OCI-LY7 (cell line): Measurements from ENCODE around the gene UBAC1. TPM values are rescaled to one million over a fixed set of nuclear protein-coding genes. Genes with fewer than 3 reads are reported as not detected.
"Not testable (repeated sequence)": the region's sequence is repeated elsewhere in the genome, so short reads cannot be mapped to it uniquely, and the experiment has no call there.

Source experiments
- BruUV-seq: library from RNA; stranded (reverse); fragments of 400-500 nt; replicated peaks from 2 replicates; lab custom pipeline; 2021; lab: Mats Ljungman, UMichigan
- CTCF ChIA-PET: fragments of 300-600 bp; sonication (Branson Sonifier 250); formaldehyde crosslinking; loops from one replicate; lab custom pipeline; 2022; ENCODE audit warnings: antibody characterized with exemption; ENCODE audit not compliant: unreplicated experiment; lab: Charles Lee
- POLR2A ChIA-PET: fragments of 300-600 bp; sonication (Branson Sonifier 250); formaldehyde crosslinking; loops from one replicate; lab custom pipeline; 2022; ENCODE audit warnings: antibody characterized with exemption; lab: Charles Lee
- DNase-seq: peaks from one replicate; pipeline ENCODE4 v3.0.0-alpha.2; 2015; ENCODE audit warnings: low spot score
- H2AFZ ChIP-seq: fragments of 200-600 bp; sonication (generic), shearing (Covaris generic); 2 replicates; pipeline ENCODE4 v1.6.1; 2014; ENCODE audit warnings: mild to moderate bottlenecking, antibody characterized with exemption, low read length, moderate library complexity
- H3K27ac ChIP-seq: fragments of 200-600 bp; sonication (generic); 2 replicates; pipeline ENCODE4 v1.5.1; 2014; ENCODE audit warnings: mixed run types, low read depth, mild to moderate bottlenecking, moderate library complexity, low read length, inconsistent platforms; ENCODE audit not compliant: poor library complexity, severe bottlenecking
- H3K36me3 ChIP-seq: fragments of 200-600 bp; sonication (generic); 2 replicates; pipeline ENCODE4 v1.6.1; 2014; ENCODE audit warnings: mild to moderate bottlenecking, antibody characterized with exemption, low read length, moderate library complexity, mixed read lengths; ENCODE audit not compliant: insufficient read depth
- H3K4me1 ChIP-seq: fragments of 200-600 bp; sonication (generic); 2 replicates; pipeline ENCODE4 v1.5.1; 2014; ENCODE audit warnings: mild to moderate bottlenecking, low read length; ENCODE audit not compliant: insufficient read depth, poor library complexity, severe bottlenecking
- H3K4me2 ChIP-seq: fragments of 200-600 bp; sonication (generic); 2 replicates; pipeline ENCODE4 v1.6.1; 2014; ENCODE audit warnings: mild to moderate bottlenecking, low read length
- H3K4me3 ChIP-seq: fragments of 200-600 bp; sonication (generic); 2 replicates; pipeline ENCODE4 v1.5.1; 2014; ENCODE audit warnings: mild to moderate bottlenecking, low read depth, low read length; ENCODE audit not compliant: poor library complexity, severe bottlenecking
- H3K79me2 ChIP-seq: fragments of 200-600 bp; sonication (generic); 2 replicates; pipeline ENCODE4 v1.6.1; 2016; ENCODE audit warnings: low read depth, mild to moderate bottlenecking, low read length, moderate library complexity, mixed read lengths; ENCODE audit not compliant: insufficient read depth
- H3K9me2 ChIP-seq: fragments of 200-600 bp; sonication (generic); 2 replicates; pipeline ENCODE4 v1.6.1; 2016; ENCODE audit warnings: mild to moderate bottlenecking, low read length, mixed read lengths; ENCODE audit not compliant: insufficient read depth
- H3K9me3 ChIP-seq: fragments of 200-600 bp; sonication (generic); 2 replicates; pipeline ENCODE4 v1.6.1; 2014; ENCODE audit warnings: mild to moderate bottlenecking, mixed run types, low read length, mixed read lengths
- H4K20me1 ChIP-seq: fragments of 200-600 bp; sonication (generic); 2 replicates; pipeline ENCODE4 v1.6.1; 2014; ENCODE audit warnings: mild to moderate bottlenecking, antibody characterized with exemption, low read length, moderate library complexity, mixed read lengths; ENCODE audit not compliant: insufficient read depth
- EZH2phosphoT487 ChIP-seq: fragments of 200-600 bp; sonication (generic); IDR thresholded peaks from 2 replicates; pipeline ENCODE4 v1.6.1; 2018; ENCODE audit warnings: low read depth, borderline replicate concordance, mild to moderate bottlenecking, mixed run types, antibody characterized with exemption, low read length, moderate library complexity, mixed read lengths
- intact Hi-C: fragments of 100-400 bp; cut with micrococcal nuclease; formaldehyde crosslinking; loops from one replicate; pipeline ENCODE4 v1.10.0; 2022; ENCODE audit not compliant: unreplicated experiment
- total RNA-seq, 2 experiments: library from RNA; depleted of rRNA in 1 of 2; stranded (reverse); fragments of >200 nt in 1 of 2; shearing (Covaris generic) in 1 of 2; gene quantifications; 2 replicates each; pipeline ENCODE4 v1.2.3, GENCODE V29; 2014 to 2022
- TF ChIP-seq, protein P1 (sequence below): fragments of 200-600 bp; sonication (generic); conservative IDR thresholded peaks from 2 replicates; pipeline ENCODE4 v1.5.1; 2014; ENCODE audit warnings: mild to moderate bottlenecking, antibody characterized with exemption, low read length, moderate library complexity, mixed read lengths

UBAC1 gene
- total RNA-seq, 2 experiments from 2014 or later = 42.3 to 59.2 TPM

DNA sequence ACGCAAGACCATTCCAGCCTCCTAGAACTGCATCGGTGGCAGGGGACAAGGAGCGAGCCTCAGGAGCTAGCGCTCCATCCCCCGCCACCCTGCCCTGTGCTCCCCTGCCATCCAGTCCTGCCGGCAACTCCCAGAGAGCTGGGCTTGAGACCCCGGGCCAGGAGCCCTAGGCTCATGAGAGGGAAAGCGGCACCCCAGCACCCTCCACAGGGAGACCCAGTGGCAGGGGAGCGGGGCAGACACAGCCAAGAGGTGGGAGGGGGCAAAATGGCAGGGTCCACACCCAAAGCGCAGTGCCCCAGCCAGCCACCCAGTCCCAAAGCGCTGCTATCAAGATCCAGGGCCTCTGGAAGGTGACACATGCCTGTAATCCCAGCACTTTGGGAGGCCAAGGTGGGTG is 12.7 kb downstream of the UBAC1 start:
- CTCF ChIA-PET = no interaction called here
- no peaks in the 10 kb centered on the region for H3K9me2 ChIP-seq
- H3K27ac ChIP-seq = no peak overlapping the region
- H4K20me1 ChIP-seq = no peaks in the 10 kb centered on the region
- no peaks in the 10 kb centered on the region for H3K79me2 ChIP-seq
- no peaks in the 10 kb centered on the region for H3K9me3 ChIP-seq
- TF ChIP-seq EZH2phosphoT487 = no peak
- TF ChIP-seq, protein P1, sequence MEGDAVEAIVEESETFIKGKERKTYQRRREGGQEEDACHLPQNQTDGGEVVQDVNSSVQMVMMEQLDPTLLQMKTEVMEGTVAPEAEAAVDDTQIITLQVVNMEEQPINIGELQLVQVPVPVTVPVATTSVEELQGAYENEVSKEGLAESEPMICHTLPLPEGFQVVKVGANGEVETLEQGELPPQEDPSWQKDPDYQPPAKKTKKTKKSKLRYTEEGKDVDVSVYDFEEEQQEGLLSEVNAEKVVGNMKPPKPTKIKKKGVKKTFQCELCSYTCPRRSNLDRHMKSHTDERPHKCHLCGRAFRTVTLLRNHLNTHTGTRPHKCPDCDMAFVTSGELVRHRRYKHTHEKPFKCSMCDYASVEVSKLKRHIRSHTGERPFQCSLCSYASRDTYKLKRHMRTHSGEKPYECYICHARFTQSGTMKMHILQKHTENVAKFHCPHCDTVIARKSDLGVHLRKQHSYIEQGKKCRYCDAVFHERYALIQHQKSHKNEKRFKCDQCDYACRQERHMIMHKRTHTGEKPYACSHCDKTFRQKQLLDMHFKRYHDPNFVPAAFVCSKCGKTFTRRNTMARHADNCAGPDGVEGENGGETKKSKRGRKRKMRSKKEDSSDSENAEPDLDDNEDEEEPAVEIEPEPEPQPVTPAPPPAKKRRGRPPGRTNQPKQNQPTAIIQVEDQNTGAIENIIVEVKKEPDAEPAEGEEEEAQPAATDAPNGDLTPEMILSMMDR = no peak
- POLR2A ChIA-PET = interaction anchor here (2.0 kb wide), 1 partner anchor 12 kb away, joined by 5 read pairs; no protein-coding TSS in a partner anchor
- H3K4me2 ChIP-seq = no peak overlapping the region
- no TSS peak for BruUV-seq
- H3K4me3 ChIP-seq = no peak overlapping the region
- intact Hi-C loops = no loop called here
- no peaks in the 10 kb centered on the region for H3K4me1 ChIP-seq
- H3K36me3 ChIP-seq = peaks cover 66% of the 10 kb centered on the region
- no peak for DNase-seq
- H2AFZ ChIP-seq = no peak overlapping the region

DNA sequence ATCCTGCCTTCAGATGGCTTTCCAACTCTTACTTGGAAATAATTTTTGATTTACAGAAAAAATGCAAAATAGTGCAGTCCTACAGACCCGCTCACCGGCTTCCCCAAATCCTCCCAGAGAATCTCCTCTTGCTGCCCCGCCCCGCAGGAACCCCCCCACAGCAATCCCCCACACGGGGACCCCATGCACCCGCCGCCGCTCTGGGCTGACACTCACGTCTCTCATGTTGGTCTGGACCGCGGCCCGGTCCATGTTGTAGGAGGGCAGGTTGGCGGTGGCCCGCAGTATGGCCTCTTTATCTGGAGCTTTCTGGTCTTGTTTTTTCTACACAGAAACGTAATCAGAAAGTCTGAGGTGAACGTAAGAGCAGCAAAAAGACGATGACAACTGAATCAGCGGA is 13.6 kb downstream of the UBAC1 start:
- POLR2A ChIA-PET = interaction anchor here (2.0 kb wide), 1 partner anchor 13 kb away, joined by 5 read pairs; no protein-coding TSS in a partner anchor

DNA sequence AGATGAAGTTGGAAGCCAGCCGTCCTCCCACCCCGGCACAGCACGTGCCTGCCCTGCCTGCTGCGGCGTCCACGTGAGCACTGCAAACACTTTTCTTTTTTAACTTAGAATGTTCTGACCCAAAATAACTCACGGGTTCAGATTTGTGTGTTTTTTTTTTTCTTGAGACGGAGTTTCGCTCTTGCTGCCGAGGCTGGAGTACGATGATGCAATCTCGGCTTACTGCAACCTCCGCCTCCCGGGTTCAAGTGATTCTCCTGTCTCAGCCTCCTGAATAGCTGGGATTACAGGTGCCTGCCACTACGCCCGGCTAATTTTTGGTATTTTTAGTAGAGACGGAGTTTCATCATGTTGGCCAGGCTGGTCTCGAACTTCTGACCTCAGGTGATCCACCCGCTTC is 14.1 kb downstream of the UBAC1 start:
- POLR2A ChIA-PET = interaction anchor here (2.0 kb wide), 1 partner anchor 13 kb away, joined by 5 read pairs; no protein-coding TSS in a partner anchor
- CTCF ChIA-PET = interaction anchor here (0.6 kb wide), 1 partner anchor 46 kb away, joined by 4 read pairs; no protein-coding TSS in a partner anchor
- intact Hi-C loops, H3K4me1 ChIP-seq, H3K4me2 ChIP-seq, H4K20me1 ChIP-seq, H2AFZ ChIP-seq, H3K9me3 ChIP-seq, H3K4me3 ChIP-seq, H3K27ac ChIP-seq, H3K9me2 ChIP-seq, H3K79me2 ChIP-seq, DNase-seq, BruUV-seq: not testable (repeated sequence)
- H3K36me3 ChIP-seq = peaks cover 63% of the 10 kb centered on the region

More for the DNA sequence above, 13.6 kb downstream of the UBAC1 start:
- Histone ChIP-seq H3K27ac (no peak overlapping the region), H3K79me2 (no peaks in the 10 kb centered on the region), H3K4me1 (no peaks in the 10 kb centered on the region), H3K4me2 (no peak overlapping the region), H4K20me1 (no peaks in the 10 kb centered on the region), H2AFZ (no peak overlapping the region), H3K4me3 (no peak overlapping the region), H3K9me3 (no peaks in the 10 kb centered on the region), H3K9me2 (no peaks in the 10 kb centered on the region), H3K36me3 (peaks cover 63% of the 10 kb centered on the region)
- CTCF ChIA-PET = no interaction called here
- DNase-seq = no peak
- BruUV-seq = no TSS peak
- intact Hi-C loops = no loop called here
- TF ChIP-seq EZH2phosphoT487 = no peak
